Stomach (tissue), 4 donors: Measurements from ENCODE around the gene CDK13.

ENCODE experiments used
- EP300 ChIP-seq: sonication (generic); formaldehyde crosslinking; IDR thresholded peaks from one replicate; pipeline ENCODE4 v1.6.1; 2017; ENCODE audit warnings: antibody characterized with exemption
- POLR2A ChIP-seq, 4 donors: fragments of 450-650 bp; IDR thresholded peaks; one replicate each; pipeline ENCODE4 v1.6.1; 2016; ENCODE audit warnings: antibody characterized with exemption in 4 of 4, control low read depth in 2 of 4, mild to moderate bottlenecking in 1 of 4, moderate library complexity in 1 of 4
- POLR2AphosphoS5 ChIP-seq, 3 donors: sonication (generic); formaldehyde crosslinking; IDR thresholded peaks; one replicate each; pipeline ENCODE4 v1.6.1; 2016; ENCODE audit warnings: antibody characterized with exemption in 3 of 3
- TF ChIP-seq, protein P1 (sequence below), 7 experiments: fragments of 450-650 bp in 4 of 7; fragments of 200-600 bp in 3 of 7; sonication (generic) in 3 of 7; IDR thresholded peaks; one replicate each; pipeline ENCODE4 v1.5.1; 2016 to 2019; ENCODE audit warnings: antibody characterized with exemption in 7 of 7, control low read depth in 2 of 7, mild to moderate bottlenecking in 1 of 7

DNA sequence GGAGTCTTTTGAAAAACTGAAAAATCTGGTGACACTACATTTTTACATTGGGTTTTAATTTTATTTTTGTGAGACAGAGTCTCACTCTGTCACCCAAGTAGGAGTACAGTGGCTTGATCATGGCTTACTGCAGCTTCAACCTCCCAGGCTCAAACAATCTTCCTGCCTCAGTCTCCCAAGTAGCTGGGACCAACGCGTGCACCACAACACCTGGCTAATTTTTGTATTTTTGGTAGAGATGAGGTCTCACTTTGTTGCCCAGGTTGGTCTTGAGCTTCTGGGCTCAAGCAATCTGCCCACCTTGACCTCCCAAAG lies 172.8 kb downstream of the CDK13 start:
- TF ChIP-seq POLR2A (IDR thresholded peaks at IDR 0.05): no peak
- TF ChIP-seq, protein P1, sequence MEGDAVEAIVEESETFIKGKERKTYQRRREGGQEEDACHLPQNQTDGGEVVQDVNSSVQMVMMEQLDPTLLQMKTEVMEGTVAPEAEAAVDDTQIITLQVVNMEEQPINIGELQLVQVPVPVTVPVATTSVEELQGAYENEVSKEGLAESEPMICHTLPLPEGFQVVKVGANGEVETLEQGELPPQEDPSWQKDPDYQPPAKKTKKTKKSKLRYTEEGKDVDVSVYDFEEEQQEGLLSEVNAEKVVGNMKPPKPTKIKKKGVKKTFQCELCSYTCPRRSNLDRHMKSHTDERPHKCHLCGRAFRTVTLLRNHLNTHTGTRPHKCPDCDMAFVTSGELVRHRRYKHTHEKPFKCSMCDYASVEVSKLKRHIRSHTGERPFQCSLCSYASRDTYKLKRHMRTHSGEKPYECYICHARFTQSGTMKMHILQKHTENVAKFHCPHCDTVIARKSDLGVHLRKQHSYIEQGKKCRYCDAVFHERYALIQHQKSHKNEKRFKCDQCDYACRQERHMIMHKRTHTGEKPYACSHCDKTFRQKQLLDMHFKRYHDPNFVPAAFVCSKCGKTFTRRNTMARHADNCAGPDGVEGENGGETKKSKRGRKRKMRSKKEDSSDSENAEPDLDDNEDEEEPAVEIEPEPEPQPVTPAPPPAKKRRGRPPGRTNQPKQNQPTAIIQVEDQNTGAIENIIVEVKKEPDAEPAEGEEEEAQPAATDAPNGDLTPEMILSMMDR (IDR thresholded peaks at IDR 0.05): no peak
- TF ChIP-seq POLR2AphosphoS5 (IDR thresholded peaks at IDR 0.05): no peak
- no peak for TF ChIP-seq EP300
